Endothelial cell of umbilical vein (primary cell): ENCODE results near the gene RANBP3. TPM values are rescaled to one million over a fixed set of nuclear protein-coding genes. Genes with fewer than 3 reads are reported as not detected.

Source experiments
- BruUV-seq: library from RNA; stranded (reverse); fragments of 400-500 nt; replicated peaks from 2 replicates; lab custom pipeline; 2021; lab: Mats Ljungman, UMichigan
- CTCF ChIA-PET: fragments of 300-600, 350-600 bp; sonication (Branson Sonifier 250); formaldehyde crosslinking; loops from one replicate; lab custom pipeline; 2021; ENCODE audit warnings: antibody characterized with exemption, inconsistent platforms; lab: Charles Lee
- POLR2A ChIA-PET: fragments of 300-600, 350-600 bp; sonication (Branson Sonifier 250); formaldehyde crosslinking; loops from one replicate; lab custom pipeline; 2021; ENCODE audit warnings: antibody characterized with exemption, inconsistent platforms; lab: Charles Lee
- DNase-seq: peaks from one replicate; pipeline ENCODE4 v3.0.0-alpha.2; 2011; ENCODE audit warnings: low read depth, low spot score
- FAIRE-seq: peaks from 2 replicates; lab custom pipeline; 2011; peaks lifted over from hg19 to GRCh38; lab: Jason Lieb, UNC
- H2AFZ ChIP-seq: 2 replicates; pipeline ENCODE4 v1.6.0; 2012; ENCODE audit warnings: low read depth, low read length, control low read depth, inconsistent platforms
- H3K27ac ChIP-seq: 2 replicates; pipeline ENCODE4 v1.5.1; 2011; ENCODE audit warnings: low read depth, mild to moderate bottlenecking, control low read depth, low read length, moderate library complexity; ENCODE audit not compliant: insufficient read depth
- H3K27me3 ChIP-seq, 2 experiments: 2 replicates each; pipeline versions ENCODE4 v1.6.0 to v1.6.1; 2011; ENCODE audit warnings: low read length in 2 of 2, mixed read lengths in 1 of 2; ENCODE audit not compliant: control insufficient read depth in 2 of 2, insufficient read depth in 2 of 2
- H3K36me3 ChIP-seq, 2 experiments: 2 replicates in 1 of 2; 3 replicates in 1 of 2; pipeline ENCODE4 v1.5.1; 2011; ENCODE audit warnings: low read length in 2 of 2, mild to moderate bottlenecking in 1 of 2, moderate library complexity in 1 of 2; ENCODE audit not compliant: control insufficient read depth in 2 of 2, insufficient read depth in 2 of 2; ENCODE audit errors: extremely low read depth in 1 of 2
- H3K4me1 ChIP-seq: 3 replicates; pipeline ENCODE4 v1.5.1; 2011; ENCODE audit warnings: mild to moderate bottlenecking, low read length; ENCODE audit not compliant: control insufficient read depth, insufficient read depth; ENCODE audit errors: extremely low read depth
- H3K4me2 ChIP-seq: 2 replicates; pipeline ENCODE4 v1.6.1; 2011; ENCODE audit warnings: low read length, control low read depth, mixed read lengths; ENCODE audit not compliant: insufficient read depth
- H3K4me3 ChIP-seq, 3 experiments: fragments of 200-600 bp in 1 of 3; sonication (generic), shearing (Covaris generic) in 1 of 3; replicated peaks in 1 of 3; 2 replicates each; pipeline ENCODE4 v1.5.1; 2011 to 2016; ENCODE audit warnings: control low read depth in 3 of 3, low read length in 3 of 3, mild to moderate bottlenecking in 2 of 3, inconsistent platforms in 1 of 3, low read depth in 1 of 3, moderate library complexity in 1 of 3; ENCODE audit not compliant: insufficient read depth in 1 of 3
- H3K79me2 ChIP-seq: 2 replicates; pipeline ENCODE4 v1.6.0; 2012; ENCODE audit warnings: low read length, inconsistent platforms; ENCODE audit not compliant: control insufficient read depth, insufficient read depth
- H3K9ac ChIP-seq: replicated peaks from 2 replicates; pipeline ENCODE3; 2011; ENCODE audit warnings: low read length, control low read depth; ENCODE audit not compliant: insufficient read depth; ENCODE audit errors: extremely low read depth
- H3K9me1 ChIP-seq: replicated peaks from 3 replicates; pipeline ENCODE4 v1.6.0; 2011; ENCODE audit warnings: mild to moderate bottlenecking, low read length; ENCODE audit not compliant: control insufficient read depth, insufficient read depth; ENCODE audit errors: extremely low read depth
- H3K9me3 ChIP-seq: replicated peaks from 2 replicates; pipeline ENCODE4 v1.5.1; 2012; ENCODE audit warnings: low read length, inconsistent platforms; ENCODE audit not compliant: control insufficient read depth, insufficient read depth
- H4K20me1 ChIP-seq: replicated peaks from 2 replicates; pipeline ENCODE3; 2011; ENCODE audit warnings: mild to moderate bottlenecking, low read length; ENCODE audit not compliant: control insufficient read depth, insufficient read depth; ENCODE audit errors: extremely low read depth
- CTCF ChIP-seq, 2 donors: IDR thresholded peaks; 1 replicate in 1 of 2; 2 replicates in 1 of 2; pipeline ENCODE4 v1.5.1; 2011; ENCODE audit warnings: low read length in 2 of 2, mild to moderate bottlenecking in 2 of 2, moderate library complexity in 2 of 2, control low read depth in 1 of 2, inconsistent platforms in 1 of 2, low read depth in 1 of 2; ENCODE audit not compliant: insufficient read depth in 1 of 2; ENCODE audit errors: extremely low read depth in 1 of 2
- EZH2 ChIP-seq: IDR thresholded peaks from 2 replicates; pipeline ENCODE4 v1.6.1; 2012; ENCODE audit warnings: borderline replicate concordance, low read depth, mild to moderate bottlenecking, moderate library complexity, low read length, inconsistent platforms; ENCODE audit not compliant: severe bottlenecking
- FOS ChIP-seq: IDR thresholded peaks from 2 replicates; pipeline ENCODE4 v1.6.1; 2011; ENCODE audit warnings: mild to moderate bottlenecking, low read length, moderate library complexity, borderline replicate concordance; ENCODE audit not compliant: insufficient read depth
- GATA2 ChIP-seq: IDR thresholded peaks from 2 replicates; pipeline ENCODE4 v1.7.0; 2011; ENCODE audit warnings: low read depth, mild to moderate bottlenecking, moderate library complexity, mixed read lengths, low read length; ENCODE audit not compliant: insufficient read length, insufficient read depth
- JUN ChIP-seq: IDR thresholded peaks from 2 replicates; pipeline ENCODE4 v1.6.1; 2011; ENCODE audit warnings: borderline replicate concordance, low read depth; ENCODE audit not compliant: insufficient read length, insufficient read depth
- MAX ChIP-seq: IDR thresholded peaks from 2 replicates; pipeline ENCODE4 v1.6.1; 2011; ENCODE audit not compliant: insufficient read depth, insufficient read length
- MYC ChIP-seq: IDR thresholded peaks from one replicate; pipeline ENCODE4 v1.6.1; 2011; ENCODE audit warnings: mild to moderate bottlenecking, low read depth, low read length
- POLR2A ChIP-seq: IDR thresholded peaks from 2 replicates; pipeline ENCODE4 v1.6.1; 2012; ENCODE audit warnings: low read depth, mild to moderate bottlenecking, control low read depth, low read length
- POLR2AphosphoS5 ChIP-seq: IDR thresholded peaks from 2 replicates; pipeline ENCODE4 v1.6.1; 2012; ENCODE audit warnings: low read depth, mild to moderate bottlenecking, control low read depth, low read length, moderate library complexity; ENCODE audit not compliant: insufficient read depth
- dilution Hi-C: fragments of 300-500 bp; cut with MboI; formaldehyde crosslinking; loops from one replicate; pipeline ENCODE4 v1.15.0; 2019; ENCODE audit warnings: low sequenced_read_pairs; ENCODE audit not compliant: extremely low pct_ligation_motif_present
- intact Hi-C: fragments of 100-400 bp; cut with micrococcal nuclease; formaldehyde crosslinking; loops from one replicate; pipeline ENCODE4 v1.10.0; 2022
- polyA plus RNA-seq, 4 experiments: library from polyadenylated mRNA; depleted of rRNA in 3 of 4; stranded (reverse) in 3 of 4; unstranded in 1 of 4; fragments of >200 nt; gene quantifications; 2 replicates each; pipeline versions ENCODE4 v1.2.1 to v1.2.3, GENCODE V29; 2011 to 2012; ENCODE audit warnings: missing spikeins in 1 of 4
- total RNA-seq: library from RNA; stranded (reverse); gene quantifications from 2 replicates; pipeline ENCODE4 v1.2.3, GENCODE V29; 2021

The RANBP3 gene
- total and polyA plus RNA-seq, 2 donors (not counting 3 experiments of a cell fraction or from before 2014, with no cell fraction given), result 72.3 to 85.3 TPM

DNA sequence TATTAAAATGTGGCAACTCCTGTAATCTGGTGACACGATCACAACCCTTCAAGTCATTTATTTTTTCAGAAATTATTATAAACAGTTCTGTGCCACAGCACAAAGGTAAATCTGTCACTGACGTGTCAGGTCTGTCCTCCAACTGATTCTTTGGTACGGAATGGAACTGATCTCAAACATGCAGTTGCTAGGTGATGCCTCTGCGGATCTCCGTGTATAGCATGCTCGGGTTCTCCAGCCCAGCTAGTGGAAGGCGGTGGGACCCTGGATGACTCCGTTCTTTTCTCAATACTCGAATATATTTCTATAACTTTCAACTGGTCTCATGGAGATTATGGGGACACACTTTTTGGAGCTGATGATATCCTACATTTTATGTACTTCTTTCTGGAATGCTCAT is 11.0 kb downstream of the RANBP3 start:
- Histone ChIP-seq H3K9me1 (no peaks in the 10 kb centered on the region), H3K4me2 (no peak overlapping the region), H3K4me1 (peaks cover 26% of the 10 kb centered on the region), H3K27ac (no peak overlapping the region), H4K20me1 (no peaks in the 10 kb centered on the region), H2AFZ (no peak overlapping the region), H3K4me3 (no peak overlapping the region), H3K9ac (no peak overlapping the region), H3K27me3 (no peaks in the 10 kb centered on the region), H3K9me3 (no peaks in the 10 kb centered on the region), H3K36me3 (peaks cover 0 to 3% of the 10 kb centered on the region in 2 experiments), H3K79me2 (peaks cover 93% of the 10 kb centered on the region)
- dilution Hi-C loops, result no loop called here
- ChIA-PET CTCF (interaction anchor here (1.6 to 5.2 kb wide), 7 partner anchors 11 to 163 kb away, joined by 4 to 134 read pairs (median 28); partner anchors contain the start of gene RANBP3), POLR2A (no interaction called here)
- DNase-seq, result no peak
- intact Hi-C loops, result no loop called here
- FAIRE-seq, result no peak
- no TSS peak for BruUV-seq
- no peak for TF ChIP-seq EZH2
- TF ChIP-seq POLR2A, result no peak
- TF ChIP-seq FOS, result no peak
- TF ChIP-seq POLR2AphosphoS5, result no peak
- TF ChIP-seq GATA2, result no peak
- no peak for TF ChIP-seq JUN
- no peak for TF ChIP-seq CTCF (IDR thresholded peaks at IDR 0.05; ENCODE audit: extremely low read depth in 1 of 2, insufficient read depth in 1 of 2, low read depth in 1 of 2, low read length in 2 of 2)
- no peak for TF ChIP-seq MYC
- TF ChIP-seq MAX, result no peak
